ENCODE results near the gene OSTC.

GRCh38 chr4:108696160-108696559, 45.8 kb downstream of the OSTC start:
- no peak for TF ChIP-seq SUZ12 (IDR thresholded peaks at IDR 0.05; ENCODE audit: extremely low read depth, insufficient read depth, insufficient read length)
- TF ChIP-seq ZNF274 (IDR thresholded peaks at IDR 0.05; ENCODE audit: low read depth, low read length) = no peak
- TF ChIP-seq YY1 (IDR thresholded peaks at IDR 0.05; ENCODE audit: insufficient read depth, insufficient read length) = no peak

Data from NT2/D1 (cell line).